Head of caudate nucleus (tissue), 42 donors: ENCODE measurements around the gene MOG.
A peak's percentile ranks its signal among the peaks of the same experiment; 100 is the strongest.

Experiments
- DNase-seq, 42 donors: peaks; one replicate each; pipeline versions ENCODE4 v3.0.0 to v3.0.0-alpha.2; 2020 to 2021; ENCODE audit warnings: mixed read lengths in 7 of 42
- intact Hi-C: fragments of 100-400 bp; cut with DNase I; formaldehyde crosslinking; loops from one replicate; pipeline ENCODE4 v1.15.0; 2022

The MOG gene

GRCh38 chr6:29656798-29657197, at the start of gene MOG:
Gene MOG (plus strand): TSS chr6:29657092. CDS start chr6:29657210, 118 bp downstream.
- intact Hi-C loops = no loop called here
- DNase-seq = peak; percentile 79 to 97 (median 94)

- intact Hi-C loops = no loop called here
- peak in 3 of 42 donors; percentile 32 to 45 (median 40) for DNase-seq
Measured at GRCh38 chr6:29608131-29608530, 48.8 kb upstream of the MOG start.

GRCh38 chr6:29610540-29610939, 46.4 kb upstream of the MOG start:
- DNase-seq = no peak
- intact Hi-C loops = no loop called here

GRCh38 chr6:29611426-29611825, 45.5 kb upstream of the MOG start:
- DNase-seq = no peak
- intact Hi-C loops = no loop called here

GRCh38 chr6:29617782-29618554, 38.9 kb upstream of the MOG start:
- intact Hi-C loops = no loop called here
- no peak for DNase-seq

GRCh38 chr6:29619578-29620160, 37.2 kb upstream of the MOG start:
- intact Hi-C loops = no loop called here

GRCh38 chr6:29620630-29621029, 36.3 kb upstream of the MOG start:
- intact Hi-C loops = no loop called here
- peak in 8 of 42 donors; percentile 35 to 81 (median 50) for DNase-seq

More at GRCh38 chr6:29619578-29620160, 37.2 kb upstream of the MOG start:
- no peak for DNase-seq

GRCh38 chr6:29624520-29624961, 32.4 kb upstream of the MOG start:
- DNase-seq = no peak
- intact Hi-C loops = no loop called here

GRCh38 chr6:29625337-29625930, 31.5 kb upstream of the MOG start:
- intact Hi-C loops = no loop called here
- peak in 30 of 42 donors; percentile 21 to 79 (median 50) for DNase-seq

- DNase-seq = peak in 14 of 42 donors; percentile 26 to 73 (median 50)
- intact Hi-C loops = no loop called here
Measured at GRCh38 chr6:29626948-29627754, 29.7 kb upstream of the MOG start.

- peak in 41 of 42 donors; percentile 44 to 87 (median 71) for DNase-seq
- intact Hi-C loops = no loop called here
Measured at GRCh38 chr6:29627755-29628418, 29.0 kb upstream of the MOG start.

GRCh38 chr6:29628419-29629281, 28.2 kb upstream of the MOG start:
- peak; percentile 56 to 92 (median 82) for DNase-seq
- intact Hi-C loops = no loop called here

- no peak for DNase-seq
- intact Hi-C loops = no loop called here
Measured at GRCh38 chr6:29629571-29629970, 27.3 kb upstream of the MOG start.

- intact Hi-C loops = no loop called here
- DNase-seq = no peak
Measured at GRCh38 chr6:29630315-29630714, 26.6 kb upstream of the MOG start.

GRCh38 chr6:29631209-29631810, 25.6 kb upstream of the MOG start:
- DNase-seq = no peak
- intact Hi-C loops = no loop called here

GRCh38 chr6:29631860-29632731, 24.8 kb upstream of the MOG start:
- DNase-seq = peak in 40 of 42 donors; percentile 38 to 85 (median 67)
- intact Hi-C loops = no loop called here
